CD4-positive, alpha-beta T cell treated with Interleukin-4 for 4 hours (primary cell): ENCODE measurements around the gene CACNA1D.

Experiments
- DNase-seq: peaks from one replicate; pipeline ENCODE4 v3.0.0-alpha.2; 2020

The CACNA1D gene

GRCh38 chr3:53695324-53695690 lies 200.9 kb downstream of the CACNA1D start:
- no peak for DNase-seq

- DNase-seq, result no peak
Measured at GRCh38 chr3:53696401-53697172, 202.2 kb downstream of the CACNA1D start.

- no peak for DNase-seq
Measured at GRCh38 chr3:53700441-53700840, 206.0 kb downstream of the CACNA1D start.

- no peak for DNase-seq
Measured at GRCh38 chr3:53702776-53703530, 208.5 kb downstream of the CACNA1D start.

GRCh38 chr3:53703630-53704362 lies 209.4 kb downstream of the CACNA1D start:
- no peak for DNase-seq

- no peak for DNase-seq
Measured at GRCh38 chr3:53704363-53704725, 209.9 kb downstream of the CACNA1D start.

GRCh38 chr3:53705024-53705745 lies 210.8 kb downstream of the CACNA1D start:
- no peak for DNase-seq

GRCh38 chr3:53705774-53706173 lies 211.4 kb downstream of the CACNA1D start:
- DNase-seq, result no peak

GRCh38 chr3:53707222-53707621 lies 212.8 kb downstream of the CACNA1D start:
- DNase-seq, result no peak

GRCh38 chr3:53708001-53708621 lies 213.7 kb downstream of the CACNA1D start:
- no peak for DNase-seq

- no peak for DNase-seq
Measured at GRCh38 chr3:53709256-53709655, 214.8 kb downstream of the CACNA1D start.

GRCh38 chr3:53709860-53710674 lies 215.7 kb downstream of the CACNA1D start:
- DNase-seq, result peak; percentile 48

GRCh38 chr3:53711387-53711786 lies 217.0 kb downstream of the CACNA1D start:
- DNase-seq, result no peak

GRCh38 chr3:53712817-53713388 lies 218.5 kb downstream of the CACNA1D start:
- DNase-seq, result no peak

GRCh38 chr3:53713626-53714025 lies 219.2 kb downstream of the CACNA1D start:
- DNase-seq, result no peak

GRCh38 chr3:53715815-53716483 lies 221.5 kb downstream of the CACNA1D start:
- no peak for DNase-seq

GRCh38 chr3:53716998-53717397 lies 222.6 kb downstream of the CACNA1D start:
- no peak for DNase-seq

GRCh38 chr3:53718462-53718861 lies 224.1 kb downstream of the CACNA1D start:
- no peak for DNase-seq

- no peak for DNase-seq
Measured at GRCh38 chr3:53719796-53720195, 225.4 kb downstream of the CACNA1D start.
